Measurements from ENCODE around the gene MDFIC2.

MDFIC2 gene

DNA sequence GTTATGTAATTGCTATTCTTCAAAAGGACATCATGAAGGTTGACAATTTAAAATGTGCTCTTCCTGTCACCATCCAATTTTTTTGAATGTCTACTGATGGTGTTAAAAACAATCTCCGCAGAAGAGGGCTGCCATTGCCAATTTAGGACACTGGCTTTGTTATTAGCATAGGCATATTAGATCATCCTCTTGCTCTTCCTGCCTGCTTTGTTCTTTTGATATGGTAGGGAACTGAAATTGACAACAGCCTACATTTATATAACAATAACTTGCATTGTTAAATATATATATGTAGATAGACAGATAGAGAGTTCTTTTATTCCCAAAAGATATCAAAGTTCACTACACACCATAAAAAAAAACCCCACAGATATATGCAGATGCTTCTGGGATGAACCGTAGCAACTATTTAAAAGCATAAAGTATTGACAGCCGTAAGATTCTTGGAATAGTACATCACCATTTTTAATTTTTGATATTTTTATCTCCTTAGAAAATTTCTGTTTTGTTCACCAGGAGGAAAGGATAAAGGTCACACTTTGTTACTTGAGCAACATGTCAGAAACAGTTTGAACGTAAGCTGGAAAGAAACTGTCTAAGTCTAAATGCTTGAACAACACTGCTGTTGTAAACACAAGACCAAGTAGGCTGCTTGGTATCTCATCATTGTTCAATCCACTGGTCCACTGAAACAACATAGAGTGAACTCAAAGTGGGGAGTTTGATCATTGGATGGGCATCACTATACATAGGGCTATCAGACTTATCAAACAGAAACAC lies 66.5 kb downstream of the MDFIC2 start:
- no peak overlapping the region for H3K4me3 ChIP-seq (ENCODE audit: low read depth, low read length)
- TF ChIP-seq, protein P1, sequence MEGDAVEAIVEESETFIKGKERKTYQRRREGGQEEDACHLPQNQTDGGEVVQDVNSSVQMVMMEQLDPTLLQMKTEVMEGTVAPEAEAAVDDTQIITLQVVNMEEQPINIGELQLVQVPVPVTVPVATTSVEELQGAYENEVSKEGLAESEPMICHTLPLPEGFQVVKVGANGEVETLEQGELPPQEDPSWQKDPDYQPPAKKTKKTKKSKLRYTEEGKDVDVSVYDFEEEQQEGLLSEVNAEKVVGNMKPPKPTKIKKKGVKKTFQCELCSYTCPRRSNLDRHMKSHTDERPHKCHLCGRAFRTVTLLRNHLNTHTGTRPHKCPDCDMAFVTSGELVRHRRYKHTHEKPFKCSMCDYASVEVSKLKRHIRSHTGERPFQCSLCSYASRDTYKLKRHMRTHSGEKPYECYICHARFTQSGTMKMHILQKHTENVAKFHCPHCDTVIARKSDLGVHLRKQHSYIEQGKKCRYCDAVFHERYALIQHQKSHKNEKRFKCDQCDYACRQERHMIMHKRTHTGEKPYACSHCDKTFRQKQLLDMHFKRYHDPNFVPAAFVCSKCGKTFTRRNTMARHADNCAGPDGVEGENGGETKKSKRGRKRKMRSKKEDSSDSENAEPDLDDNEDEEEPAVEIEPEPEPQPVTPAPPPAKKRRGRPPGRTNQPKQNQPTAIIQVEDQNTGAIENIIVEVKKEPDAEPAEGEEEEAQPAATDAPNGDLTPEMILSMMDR (IDR thresholded peaks at IDR 0.05; ENCODE audit: low read depth, low read length) = no peak

DNA sequence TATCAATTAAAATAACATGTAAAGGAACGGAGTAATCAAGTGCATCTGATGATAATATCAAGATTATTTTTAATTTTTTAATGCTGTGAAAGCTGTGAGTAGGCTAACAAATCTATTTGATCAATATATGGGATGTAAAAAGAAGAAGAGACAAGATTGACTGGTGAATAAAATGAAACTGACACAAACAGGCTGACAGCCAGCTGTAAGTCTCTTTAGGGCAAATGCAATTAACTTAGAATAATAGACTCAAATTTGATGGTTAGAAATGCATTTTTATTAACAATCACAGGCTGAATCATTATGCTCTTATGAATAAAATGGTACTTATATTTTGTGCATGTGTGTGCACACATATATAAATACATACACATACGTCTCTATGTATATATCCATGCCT lies 68.0 kb downstream of the MDFIC2 start:
- no peak overlapping the region for H3K4me3 ChIP-seq (ENCODE audit: low read depth, low read length)
- TF ChIP-seq, protein P1 (IDR thresholded peaks at IDR 0.05; ENCODE audit: low read depth, low read length) = no peak

DNA sequence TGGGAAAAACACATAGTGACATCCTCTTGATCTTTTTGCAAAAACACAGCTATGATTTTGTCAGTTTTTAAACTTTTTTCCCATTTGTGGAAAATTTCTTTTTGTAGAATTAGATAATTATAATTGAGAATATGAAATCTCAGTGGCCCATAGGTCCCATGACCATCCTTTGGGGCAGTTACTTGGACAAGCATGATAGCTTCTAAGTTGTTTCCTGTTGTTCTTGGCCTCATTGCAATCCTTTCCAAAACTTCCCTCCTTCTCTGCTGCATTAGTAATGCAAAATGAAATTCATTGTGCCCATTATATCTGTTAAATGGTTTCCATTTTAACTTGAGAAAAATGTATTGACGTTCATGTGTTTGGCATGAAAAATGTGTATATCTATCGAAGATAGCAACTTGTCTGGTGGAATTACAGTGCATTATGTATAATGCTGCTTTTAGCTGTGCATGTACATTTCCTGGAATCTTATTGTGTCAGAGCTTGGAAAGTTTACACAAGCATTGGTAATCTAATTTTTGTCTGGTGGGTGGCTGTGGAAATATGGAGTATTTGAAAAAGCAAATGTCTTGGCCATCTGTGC lies 70.0 kb downstream of the MDFIC2 start:
- TF ChIP-seq, protein P1 (IDR thresholded peaks at IDR 0.05; ENCODE audit: low read depth, low read length) = no peak
- H3K4me3 ChIP-seq (ENCODE audit: low read depth, low read length) = no peak overlapping the region

DNA sequence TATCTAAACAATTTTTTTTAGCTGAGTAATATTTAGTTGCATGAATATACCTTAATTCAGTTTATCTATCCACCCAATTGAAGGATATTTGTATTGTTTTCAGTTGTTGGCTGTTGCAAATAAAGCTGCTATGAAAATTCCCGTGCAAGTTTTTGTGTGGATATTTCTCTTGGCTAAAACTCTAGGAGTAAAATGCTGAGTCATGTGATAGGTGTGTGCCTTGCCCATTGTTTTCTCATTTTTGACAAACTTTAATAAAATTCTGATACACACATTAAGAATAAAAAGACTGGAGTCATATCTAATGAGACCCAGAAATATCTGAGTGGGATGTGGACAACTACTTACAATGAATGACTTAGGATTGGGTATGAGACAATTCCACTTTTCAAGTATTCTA lies 78.6 kb downstream of the MDFIC2 start:
- TF ChIP-seq, protein P1 (IDR thresholded peaks at IDR 0.05; ENCODE audit: low read depth, low read length) = no peak
- H3K4me3 ChIP-seq (ENCODE audit: low read depth, low read length) = no peak overlapping the region

DNA sequence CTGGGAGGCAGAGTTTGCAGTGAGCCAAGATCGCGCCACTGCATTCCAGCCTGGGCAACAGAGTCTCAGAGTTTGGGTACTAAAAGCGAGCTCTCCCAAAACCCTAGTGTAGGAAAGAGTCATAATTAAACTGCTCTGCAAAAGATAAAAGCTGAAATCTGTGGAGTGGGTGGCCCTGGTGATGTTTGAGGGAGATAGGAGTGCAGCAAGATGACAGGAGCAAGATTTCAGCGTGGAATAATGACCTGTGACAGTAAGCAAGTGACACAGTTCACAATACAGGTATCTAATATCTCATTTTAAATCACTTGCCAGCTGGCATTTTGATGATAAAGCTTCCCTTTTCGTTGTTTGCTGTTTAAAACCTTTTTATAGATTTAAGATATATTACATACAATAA lies 79.3 kb downstream of the MDFIC2 start:
- TF ChIP-seq, protein P1 (IDR thresholded peaks at IDR 0.05; ENCODE audit: low read depth, low read length) = no peak
- no peak overlapping the region for H3K4me3 ChIP-seq (ENCODE audit: low read depth, low read length)

DNA sequence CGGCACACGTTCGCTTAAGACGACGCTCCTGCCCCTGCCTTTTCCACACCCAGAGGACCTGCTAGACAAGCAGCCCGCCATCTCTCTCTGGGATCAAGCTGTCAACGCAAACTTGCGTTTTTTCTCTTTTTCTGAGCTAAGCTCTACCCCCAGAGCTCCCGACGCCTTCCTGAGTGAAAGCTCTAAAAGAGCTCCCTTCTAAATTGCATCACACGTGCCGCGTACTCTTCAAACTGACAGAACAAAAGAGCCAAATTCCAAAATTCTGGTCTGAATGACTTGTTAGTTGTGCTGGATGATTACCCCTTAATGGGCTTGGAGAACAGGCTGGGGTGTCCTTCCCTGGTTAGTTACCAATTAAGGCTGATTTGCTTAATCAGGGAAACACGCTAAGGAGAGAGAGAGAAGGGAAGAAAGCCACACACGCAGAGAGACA lies 81.2 kb downstream of the MDFIC2 start:
- TF ChIP-seq, protein P1 (IDR thresholded peaks at IDR 0.05; ENCODE audit: low read depth, low read length) = no peak
- no peak overlapping the region for H3K4me3 ChIP-seq (ENCODE audit: low read depth, low read length)

DNA sequence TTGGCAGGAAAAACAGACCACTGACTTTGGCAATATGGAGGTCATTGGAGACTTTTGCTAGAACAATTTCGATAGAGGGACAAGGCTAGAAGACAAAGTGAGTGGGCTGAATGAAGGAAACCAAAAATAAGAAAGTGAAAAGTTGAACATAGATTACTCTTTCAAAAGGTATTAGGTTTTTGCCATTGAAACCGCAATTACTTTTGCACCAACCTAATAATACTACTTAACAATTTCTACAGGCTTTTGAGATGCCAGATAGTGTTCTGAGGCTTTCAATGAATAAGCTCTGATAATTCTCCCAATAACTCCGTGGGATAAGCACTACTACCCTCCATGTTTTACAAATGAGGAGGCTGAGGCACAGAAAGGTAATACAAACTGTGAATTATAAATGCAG lies 85.0 kb downstream of the MDFIC2 start:
- TF ChIP-seq, protein P1 (IDR thresholded peaks at IDR 0.05; ENCODE audit: low read depth, low read length) = no peak
- no peak overlapping the region for H3K4me3 ChIP-seq (ENCODE audit: low read depth, low read length)
